ENCODE data around the gene EPS8L3. TPM values are rescaled to one million over a fixed set of nuclear protein-coding genes. Genes with fewer than 3 reads are reported as not detected.

Gene EPS8L3
- total and polyA plus RNA-seq, 4 donors, result 0.17 TPM; not detected in 3

GRCh38 chr1:109724933-109725332 is 38.8 kb downstream of the EPS8L3 start:
- DNase-seq (ENCODE audit: low read depth in 4 of 6, low spot score in 6 of 6), result no peak
- no peaks in the 10 kb centered on the region for H3K27me3 ChIP-seq (ENCODE audit: control insufficient read depth, insufficient read depth, low read length)
- no peaks in the 10 kb centered on the region for H3K36me3 ChIP-seq (ENCODE audit: control insufficient read depth, insufficient read depth, low read length)
- H3K4me3 ChIP-seq (ENCODE audit: low read depth, low read length), result no peak overlapping the region
- 100% methylated on average over 1 of the region's 5 CpGs for WGBS (ENCODE audit: insufficient coverage)
- H3K27ac ChIP-seq (ENCODE audit: low read depth, low read length), result no peak overlapping the region
- no peaks in the 10 kb centered on the region for H3K4me1 ChIP-seq (ENCODE audit: control insufficient read depth, insufficient read depth, low read length)
- no peaks in the 10 kb centered on the region for H3K9me3 ChIP-seq (ENCODE audit: control insufficient read depth, insufficient read depth, low read length)

GRCh38 chr1:109722908-109723691 is 40.6 kb downstream of the EPS8L3 start:
- no peak for DNase-seq (ENCODE audit: low read depth in 4 of 6, low spot score in 6 of 6)
- H3K27me3 ChIP-seq (ENCODE audit: control insufficient read depth, insufficient read depth, low read length), result no peaks in the 10 kb centered on the region
- H3K36me3 ChIP-seq (ENCODE audit: control insufficient read depth, insufficient read depth, low read length), result no peaks in the 10 kb centered on the region
- no peaks in the 10 kb centered on the region for H3K9me3 ChIP-seq (ENCODE audit: control insufficient read depth, insufficient read depth, low read length)
- WGBS (ENCODE audit: insufficient coverage), result 81% methylated on average over 5 of the region's 7 CpGs
- H3K4me3 ChIP-seq (ENCODE audit: low read depth, low read length), result no peak overlapping the region
- no peak overlapping the region for H3K27ac ChIP-seq (ENCODE audit: low read depth, low read length)
- no peaks in the 10 kb centered on the region for H3K4me1 ChIP-seq (ENCODE audit: control insufficient read depth, insufficient read depth, low read length)

GRCh38 chr1:109721971-109722370 is 41.8 kb downstream of the EPS8L3 start:
- no peak for DNase-seq (ENCODE audit: low read depth in 4 of 6, low spot score in 6 of 6)
- Histone ChIP-seq H3K36me3 (ENCODE audit: control insufficient read depth, insufficient read depth, low read length) (no peaks in the 10 kb centered on the region), H3K9me3 (ENCODE audit: control insufficient read depth, insufficient read depth, low read length) (no peaks in the 10 kb centered on the region), H3K27me3 (ENCODE audit: control insufficient read depth, insufficient read depth, low read length) (no peaks in the 10 kb centered on the region), H3K27ac (ENCODE audit: low read depth, low read length) (no peak overlapping the region), H3K4me1 (ENCODE audit: control insufficient read depth, insufficient read depth, low read length) (no peaks in the 10 kb centered on the region), H3K4me3 (ENCODE audit: low read depth, low read length) (no peak overlapping the region)
- WGBS (ENCODE audit: insufficient coverage), result no CpG with 5 or more reads among the region's 1 CpG

GRCh38 chr1:109721042-109721441 is 42.7 kb downstream of the EPS8L3 start:
- no peaks in the 10 kb centered on the region for H3K9me3 ChIP-seq (ENCODE audit: control insufficient read depth, insufficient read depth, low read length)
- no peaks in the 10 kb centered on the region for H3K27me3 ChIP-seq (ENCODE audit: control insufficient read depth, insufficient read depth, low read length)
- 70% methylated on average over 2 of the region's 5 CpGs for WGBS (ENCODE audit: insufficient coverage)
- no peak overlapping the region for H3K27ac ChIP-seq (ENCODE audit: low read depth, low read length)
- no peaks in the 10 kb centered on the region for H3K4me1 ChIP-seq (ENCODE audit: control insufficient read depth, insufficient read depth, low read length)
- H3K36me3 ChIP-seq (ENCODE audit: control insufficient read depth, insufficient read depth, low read length), result no peaks in the 10 kb centered on the region
- no peak overlapping the region for H3K4me3 ChIP-seq (ENCODE audit: low read depth, low read length)
- DNase-seq (ENCODE audit: low read depth in 4 of 6, low spot score in 6 of 6), result no peak

- Histone ChIP-seq H3K4me1 (ENCODE audit: control insufficient read depth, insufficient read depth, low read length) (peaks cover 3% of the 10 kb centered on the region), H3K27me3 (ENCODE audit: control insufficient read depth, insufficient read depth, low read length) (no peaks in the 10 kb centered on the region), H3K9me3 (ENCODE audit: control insufficient read depth, insufficient read depth, low read length) (no peaks in the 10 kb centered on the region), H3K36me3 (ENCODE audit: control insufficient read depth, insufficient read depth, low read length) (no peaks in the 10 kb centered on the region), H3K27ac (ENCODE audit: low read depth, low read length) (no peak overlapping the region), H3K4me3 (ENCODE audit: low read depth, low read length) (no peak overlapping the region)
- no peak for DNase-seq (ENCODE audit: low read depth in 4 of 6, low spot score in 6 of 6)
- WGBS (ENCODE audit: insufficient coverage), result 100% methylated on average over 1 of the region's 5 CpGs
These were observed 44.3 kb downstream of the EPS8L3 start for GRCh38 chr1:109719337-109719837.

GRCh38 chr1:109718495-109718894 is 45.2 kb downstream of the EPS8L3 start:
- no peak overlapping the region for H3K4me3 ChIP-seq (ENCODE audit: low read depth, low read length)
- DNase-seq (ENCODE audit: low read depth in 4 of 6, low spot score in 6 of 6), result no peak
- H3K36me3 ChIP-seq (ENCODE audit: control insufficient read depth, insufficient read depth, low read length), result no peaks in the 10 kb centered on the region
- 100% methylated on average over 2 of the region's 2 CpGs for WGBS (ENCODE audit: insufficient coverage)
- H3K27me3 ChIP-seq (ENCODE audit: control insufficient read depth, insufficient read depth, low read length), result no peaks in the 10 kb centered on the region
- no peak overlapping the region for H3K27ac ChIP-seq (ENCODE audit: low read depth, low read length)
- H3K4me1 ChIP-seq (ENCODE audit: control insufficient read depth, insufficient read depth, low read length), result peaks cover 4% of the 10 kb centered on the region
- H3K9me3 ChIP-seq (ENCODE audit: control insufficient read depth, insufficient read depth, low read length), result no peaks in the 10 kb centered on the region

GRCh38 chr1:109717729-109718128 is 46.0 kb downstream of the EPS8L3 start:
- DNase-seq (ENCODE audit: low read depth in 4 of 6, low spot score in 6 of 6), result no peak

GRCh38 chr1:109716570-109717090 is 47.1 kb downstream of the EPS8L3 start:
- no peak for DNase-seq (ENCODE audit: low read depth in 4 of 6, low spot score in 6 of 6)
- peaks cover 14% of the 10 kb centered on the region for H3K4me1 ChIP-seq (ENCODE audit: control insufficient read depth, insufficient read depth, low read length)
- H3K27ac ChIP-seq (ENCODE audit: low read depth, low read length), result no peak overlapping the region
- no peak overlapping the region for H3K4me3 ChIP-seq (ENCODE audit: low read depth, low read length)
- 95% methylated on average over 3 of the region's 3 CpGs for WGBS (ENCODE audit: insufficient coverage)
- H3K36me3 ChIP-seq (ENCODE audit: control insufficient read depth, insufficient read depth, low read length), result no peaks in the 10 kb centered on the region
- peaks cover 3% of the 10 kb centered on the region for H3K27me3 ChIP-seq (ENCODE audit: control insufficient read depth, insufficient read depth, low read length)
- H3K9me3 ChIP-seq (ENCODE audit: control insufficient read depth, insufficient read depth, low read length), result no peaks in the 10 kb centered on the region

More at GRCh38 chr1:109717729-109718128, 46.0 kb downstream of the EPS8L3 start:
- no peaks in the 10 kb centered on the region for H3K27me3 ChIP-seq (ENCODE audit: control insufficient read depth, insufficient read depth, low read length)
- H3K27ac ChIP-seq (ENCODE audit: low read depth, low read length), result no peak overlapping the region
- H3K4me3 ChIP-seq (ENCODE audit: low read depth, low read length), result no peak overlapping the region
- no peaks in the 10 kb centered on the region for H3K36me3 ChIP-seq (ENCODE audit: control insufficient read depth, insufficient read depth, low read length)
- H3K9me3 ChIP-seq (ENCODE audit: control insufficient read depth, insufficient read depth, low read length), result no peaks in the 10 kb centered on the region
- 82% methylated on average over 1 of the region's 5 CpGs for WGBS (ENCODE audit: insufficient coverage)
- peaks cover 4% of the 10 kb centered on the region for H3K4me1 ChIP-seq (ENCODE audit: control insufficient read depth, insufficient read depth, low read length)

GRCh38 chr1:109716121-109716520 is 47.6 kb downstream of the EPS8L3 start:
- DNase-seq (ENCODE audit: low read depth in 4 of 6, low spot score in 6 of 6), result no peak
- no peaks in the 10 kb centered on the region for H3K36me3 ChIP-seq (ENCODE audit: control insufficient read depth, insufficient read depth, low read length)
- H3K27me3 ChIP-seq (ENCODE audit: control insufficient read depth, insufficient read depth, low read length), result peaks cover 3% of the 10 kb centered on the region
- WGBS (ENCODE audit: insufficient coverage), result 88% methylated on average over 2 of the region's 3 CpGs
- no peak overlapping the region for H3K4me3 ChIP-seq (ENCODE audit: low read depth, low read length)
- no peaks in the 10 kb centered on the region for H3K9me3 ChIP-seq (ENCODE audit: control insufficient read depth, insufficient read depth, low read length)
- no peak overlapping the region for H3K27ac ChIP-seq (ENCODE audit: low read depth, low read length)
- peaks cover 14% of the 10 kb centered on the region for H3K4me1 ChIP-seq (ENCODE audit: control insufficient read depth, insufficient read depth, low read length)
